ENCODE results near the gene XIST. TPM values are rescaled to one million over a fixed set of nuclear protein-coding genes. Genes with fewer than 3 reads are reported as not detected.
"Not testable (repeated sequence)": the region's sequence is repeated elsewhere in the genome, so short reads cannot be mapped to it uniquely, and the experiment has no call there.

XIST gene
- total RNA-seq, 1 donor from 2014 or later = not detected

DNA sequence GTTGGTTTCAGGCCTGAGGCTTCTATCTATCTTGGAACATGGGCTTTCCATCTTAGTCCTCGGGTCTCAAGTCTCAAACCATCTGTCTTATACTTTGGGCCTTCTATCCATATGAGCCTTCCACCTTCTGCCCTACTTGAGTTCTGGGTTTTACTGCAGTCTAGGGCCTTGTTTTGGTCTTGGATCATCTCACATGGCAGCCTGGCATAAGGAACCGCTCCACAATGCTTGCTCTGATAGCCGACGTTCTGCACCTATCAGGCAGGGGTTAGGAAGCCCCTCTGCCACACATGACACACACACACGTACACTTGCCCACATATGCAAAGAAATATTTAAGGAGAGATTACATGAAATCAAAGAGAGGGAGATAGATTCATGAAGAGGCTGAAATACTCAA, 25.5 kb downstream of the XIST start:
- no peaks in the 10 kb centered on the region for H3K36me3 Mint-ChIP-seq (ENCODE audit: unreplicated experiment)
- TF ChIP-seq CTCF (IDR thresholded peaks at IDR 0.05) = no peak
- no peak overlapping the region for H3K4me3 Mint-ChIP-seq (ENCODE audit: unreplicated experiment)
- no peak for DNase-seq (ENCODE audit: extremely low spot score, unreplicated experiment)
- peaks cover 13% of the 10 kb centered on the region for H3K27me3 Mint-ChIP-seq (ENCODE audit: unreplicated experiment)
- H3K27ac Mint-ChIP-seq (ENCODE audit: unreplicated experiment) = no peak overlapping the region
- no peaks in the 10 kb centered on the region for H3K4me1 Mint-ChIP-seq (ENCODE audit: unreplicated experiment)
- H3K9me3 Mint-ChIP-seq (ENCODE audit: unreplicated experiment) = no peaks in the 10 kb centered on the region

GRCh38 chrX:73825569-73825968, 26.9 kb downstream of the XIST start:
- Mint-ChIP-seq H3K4me3 (ENCODE audit: unreplicated experiment) (no peak overlapping the region), H3K36me3 (ENCODE audit: unreplicated experiment) (no peaks in the 10 kb centered on the region), H3K9me3 (ENCODE audit: unreplicated experiment) (no peaks in the 10 kb centered on the region), H3K27ac (ENCODE audit: unreplicated experiment) (no peak overlapping the region), H3K27me3 (ENCODE audit: unreplicated experiment) (peaks cover 13% of the 10 kb centered on the region), H3K4me1 (ENCODE audit: unreplicated experiment) (no peaks in the 10 kb centered on the region)
- no peak for TF ChIP-seq CTCF (IDR thresholded peaks at IDR 0.05)
- DNase-seq (ENCODE audit: extremely low spot score, unreplicated experiment) = no peak

- no peak for DNase-seq (ENCODE audit: extremely low spot score, unreplicated experiment)
- no peaks in the 10 kb centered on the region for H3K4me1 Mint-ChIP-seq (ENCODE audit: unreplicated experiment)
- TF ChIP-seq CTCF (IDR thresholded peaks at IDR 0.05) = no peak
- H3K27ac Mint-ChIP-seq (ENCODE audit: unreplicated experiment) = no peak overlapping the region
- no peak overlapping the region for H3K4me3 Mint-ChIP-seq (ENCODE audit: unreplicated experiment)
- H3K27me3 Mint-ChIP-seq (ENCODE audit: unreplicated experiment) = peaks cover 9% of the 10 kb centered on the region
- H3K9me3 Mint-ChIP-seq (ENCODE audit: unreplicated experiment) = no peaks in the 10 kb centered on the region
- H3K36me3 Mint-ChIP-seq (ENCODE audit: unreplicated experiment) = no peaks in the 10 kb centered on the region
Measured at GRCh38 chrX:73823473-73824004, 29.0 kb downstream of the XIST start.

DNA sequence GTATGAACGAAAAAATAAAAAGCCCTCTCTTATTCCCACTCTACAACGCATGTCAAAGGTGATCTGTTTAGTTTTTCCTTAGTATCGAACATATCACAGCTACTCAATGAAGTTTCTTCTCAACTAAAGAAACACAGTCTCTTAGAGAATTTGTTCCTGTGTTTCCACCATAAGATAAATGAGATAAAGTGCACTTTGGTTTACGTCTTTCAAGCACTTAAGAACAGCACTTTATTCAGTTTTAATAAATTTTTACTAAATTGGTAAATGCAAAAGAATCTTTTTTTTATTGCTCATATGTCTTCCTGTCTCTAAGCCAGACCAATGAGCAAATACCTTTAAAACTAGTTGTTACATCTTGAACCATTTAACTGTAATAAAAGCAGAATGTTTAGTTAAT, 29.7 kb downstream of the XIST start:
- peaks cover 6% of the 10 kb centered on the region for H3K27me3 Mint-ChIP-seq (ENCODE audit: unreplicated experiment)
- no peak for TF ChIP-seq CTCF (IDR thresholded peaks at IDR 0.05)
- H3K4me1 Mint-ChIP-seq (ENCODE audit: unreplicated experiment) = no peaks in the 10 kb centered on the region
- H3K36me3 Mint-ChIP-seq (ENCODE audit: unreplicated experiment) = no peaks in the 10 kb centered on the region
- no peak overlapping the region for H3K4me3 Mint-ChIP-seq (ENCODE audit: unreplicated experiment)
- no peaks in the 10 kb centered on the region for H3K9me3 Mint-ChIP-seq (ENCODE audit: unreplicated experiment)
- no peak for DNase-seq (ENCODE audit: extremely low spot score, unreplicated experiment)
- H3K27ac Mint-ChIP-seq (ENCODE audit: unreplicated experiment) = no peak overlapping the region

DNA sequence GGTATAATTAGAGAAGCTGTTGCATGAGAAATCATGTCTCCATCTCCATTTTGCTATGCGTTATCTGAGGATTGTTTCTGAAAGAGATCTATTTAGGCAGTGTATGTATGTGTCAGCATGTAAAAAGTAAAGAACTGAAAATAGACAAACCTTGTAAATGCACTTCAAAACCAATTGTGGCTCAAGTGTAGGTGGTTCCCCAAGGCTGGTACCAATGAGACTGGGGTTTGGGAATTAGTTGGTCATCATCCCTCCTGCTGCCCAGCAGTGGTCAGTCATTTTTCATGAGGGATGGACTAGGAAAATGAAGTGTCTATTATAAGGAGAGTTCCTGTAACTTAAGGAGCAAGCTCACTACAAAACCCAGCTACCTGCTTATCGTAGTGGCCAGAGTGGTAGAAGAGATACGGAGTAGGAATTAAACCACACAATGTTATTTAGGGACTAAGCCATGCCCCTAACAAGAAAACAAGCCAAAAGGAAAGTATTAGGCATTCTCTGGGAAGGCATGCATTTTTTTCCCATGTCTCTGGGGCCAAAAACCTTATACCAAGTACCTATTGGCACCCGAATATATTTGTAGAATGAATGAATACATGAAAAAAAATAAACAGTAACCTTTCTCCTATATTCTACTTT, 30.5 kb downstream of the XIST start:
- Mint-ChIP-seq H3K9me3 (ENCODE audit: unreplicated experiment) (no peaks in the 10 kb centered on the region), H3K4me3 (ENCODE audit: unreplicated experiment) (no peak overlapping the region), H3K36me3 (ENCODE audit: unreplicated experiment) (no peaks in the 10 kb centered on the region), H3K27ac (ENCODE audit: unreplicated experiment) (no peak overlapping the region), H3K4me1 (ENCODE audit: unreplicated experiment) (no peaks in the 10 kb centered on the region), H3K27me3 (ENCODE audit: unreplicated experiment) (peaks cover 3% of the 10 kb centered on the region)
- no peak for DNase-seq (ENCODE audit: extremely low spot score, unreplicated experiment)
- no peak for TF ChIP-seq CTCF (IDR thresholded peaks at IDR 0.05)

GRCh38 chrX:73819864-73820558, 32.5 kb downstream of the XIST start:
- not testable (repeated sequence) for H3K4me3 Mint-ChIP-seq (ENCODE audit: unreplicated experiment); H3K9me3 Mint-ChIP-seq (ENCODE audit: unreplicated experiment); H3K36me3 Mint-ChIP-seq (ENCODE audit: unreplicated experiment); DNase-seq (ENCODE audit: extremely low spot score, unreplicated experiment); H3K27ac Mint-ChIP-seq (ENCODE audit: unreplicated experiment); H3K4me1 Mint-ChIP-seq (ENCODE audit: unreplicated experiment); H3K27me3 Mint-ChIP-seq (ENCODE audit: unreplicated experiment)
